HFFc6 (cell line): ENCODE data around the gene SUV39H1. TPM values are rescaled to one million over a fixed set of nuclear protein-coding genes. Genes with fewer than 3 reads are reported as not detected.
"Not testable (repeated sequence)": the region's sequence is repeated elsewhere in the genome, so short reads cannot be mapped to it uniquely, and the experiment has no call there.

Source experiments
- DNase-seq: peaks from one replicate; pipeline ENCODE4 v3.0.0-alpha.2; 2018
- H3K27ac Mint-ChIP-seq: 2 replicates; pipeline ENCODE4 v1.8.0; 2020; ENCODE audit warnings: mild to moderate bottlenecking, mixed read lengths
- H3K27me3 Mint-ChIP-seq: 2 replicates; pipeline ENCODE4 v1.8.0; 2021; ENCODE audit warnings: mild to moderate bottlenecking, moderate library complexity, mixed read lengths; ENCODE audit not compliant: insufficient read depth
- H3K36me3 Mint-ChIP-seq: 2 replicates; pipeline ENCODE4 v1.8.0; 2021; ENCODE audit warnings: low read depth, mixed read lengths
- H3K4me1 Mint-ChIP-seq: 2 replicates; pipeline ENCODE4 v1.8.0; 2020; ENCODE audit warnings: low read depth, mixed read lengths
- H3K4me3 Mint-ChIP-seq: 2 replicates; pipeline ENCODE4 v1.8.0; 2020; ENCODE audit warnings: mild to moderate bottlenecking, moderate library complexity, mixed read lengths
- H3K9me3 Mint-ChIP-seq: 2 replicates; pipeline ENCODE4 v1.8.0; 2020; ENCODE audit warnings: mild to moderate bottlenecking, mixed read lengths
- long read RNA-seq: library from polyadenylated mRNA; unstranded; transcript quantifications from one replicate; pipeline ENCODE4 v2.0.0, GENCODE V29; 2019
- total RNA-seq, 6 experiments: library from RNA; stranded (reverse); fragmentation: NEBNext Ultra II Directional; extraction: Animal tissue kit (Norgen Biotek cat#: 25700); gene quantifications; 2 replicates in 1 of 6; 3 replicates in 5 of 6; pipeline ENCODE4 v1.2.3, GENCODE V29; 2021
- TF ChIP-seq, protein P1 (sequence below): fragments of 200-600 bp; sonication (generic); IDR thresholded peaks from 2 replicates; pipeline ENCODE4 v1.5.0; 2021; ENCODE audit warnings: antibody characterized with exemption, mild to moderate bottlenecking

The SUV39H1 gene, protein sequence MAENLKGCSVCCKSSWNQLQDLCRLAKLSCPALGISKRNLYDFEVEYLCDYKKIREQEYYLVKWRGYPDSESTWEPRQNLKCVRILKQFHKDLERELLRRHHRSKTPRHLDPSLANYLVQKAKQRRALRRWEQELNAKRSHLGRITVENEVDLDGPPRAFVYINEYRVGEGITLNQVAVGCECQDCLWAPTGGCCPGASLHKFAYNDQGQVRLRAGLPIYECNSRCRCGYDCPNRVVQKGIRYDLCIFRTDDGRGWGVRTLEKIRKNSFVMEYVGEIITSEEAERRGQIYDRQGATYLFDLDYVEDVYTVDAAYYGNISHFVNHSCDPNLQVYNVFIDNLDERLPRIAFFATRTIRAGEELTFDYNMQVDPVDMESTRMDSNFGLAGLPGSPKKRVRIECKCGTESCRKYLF
- total RNA-seq: 10 to 100 TPM in 4 of 6 experiments, 1 to 10 TPM in 2; 6.9 to 12.0 (median 11.4) TPM
- long read RNA-seq, partial matches to known transcripts: 0 of 4 reads
- long read RNA-seq, other reads (novel, unspliced or antisense): 1 of 4 reads

DNA sequence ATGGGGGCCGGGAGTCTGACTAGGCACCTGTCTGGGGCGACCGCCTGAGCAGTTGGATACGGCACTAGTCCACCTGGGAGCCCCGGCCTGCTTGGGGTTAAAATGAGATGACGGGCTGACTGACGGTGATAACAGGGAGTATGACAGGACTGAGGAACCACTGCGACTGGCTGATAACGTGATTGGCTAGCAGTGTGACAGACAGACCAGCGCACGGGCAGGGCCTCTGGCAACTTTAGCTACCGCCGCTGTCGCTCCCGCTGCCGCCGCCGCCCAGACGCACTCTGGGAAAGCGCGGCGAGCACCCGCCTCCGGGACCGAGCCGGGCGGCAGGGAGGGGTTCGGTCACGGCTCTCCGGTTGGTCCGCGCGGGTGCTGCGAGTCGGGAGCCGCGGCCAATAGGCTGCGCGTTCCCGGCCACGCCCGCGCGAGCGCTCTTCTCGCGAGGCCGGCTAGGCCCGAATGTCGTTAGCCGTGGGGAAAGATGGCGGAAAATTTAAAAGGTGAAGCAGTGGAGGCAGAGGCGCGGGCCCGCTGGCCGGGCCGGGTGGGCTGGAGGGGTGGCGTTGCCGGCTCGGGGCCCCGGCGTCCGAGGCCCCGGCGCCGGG is at the start of gene SUV39H1:
SUV39H1 (plus strand) TSS at position 434 of the 608 bp plus-strand sequence; CDS start at position 485, 51 bp downstream.
- TF ChIP-seq, protein P1, sequence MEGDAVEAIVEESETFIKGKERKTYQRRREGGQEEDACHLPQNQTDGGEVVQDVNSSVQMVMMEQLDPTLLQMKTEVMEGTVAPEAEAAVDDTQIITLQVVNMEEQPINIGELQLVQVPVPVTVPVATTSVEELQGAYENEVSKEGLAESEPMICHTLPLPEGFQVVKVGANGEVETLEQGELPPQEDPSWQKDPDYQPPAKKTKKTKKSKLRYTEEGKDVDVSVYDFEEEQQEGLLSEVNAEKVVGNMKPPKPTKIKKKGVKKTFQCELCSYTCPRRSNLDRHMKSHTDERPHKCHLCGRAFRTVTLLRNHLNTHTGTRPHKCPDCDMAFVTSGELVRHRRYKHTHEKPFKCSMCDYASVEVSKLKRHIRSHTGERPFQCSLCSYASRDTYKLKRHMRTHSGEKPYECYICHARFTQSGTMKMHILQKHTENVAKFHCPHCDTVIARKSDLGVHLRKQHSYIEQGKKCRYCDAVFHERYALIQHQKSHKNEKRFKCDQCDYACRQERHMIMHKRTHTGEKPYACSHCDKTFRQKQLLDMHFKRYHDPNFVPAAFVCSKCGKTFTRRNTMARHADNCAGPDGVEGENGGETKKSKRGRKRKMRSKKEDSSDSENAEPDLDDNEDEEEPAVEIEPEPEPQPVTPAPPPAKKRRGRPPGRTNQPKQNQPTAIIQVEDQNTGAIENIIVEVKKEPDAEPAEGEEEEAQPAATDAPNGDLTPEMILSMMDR: no peak
- Mint-ChIP-seq H3K4me1 (peaks cover 26% of the 10 kb centered on the region), H3K27me3 (no peaks in the 10 kb centered on the region; the same call in 1 of the 2 replicates), H3K4me3 (peak within 1 kb of the TSS; percentile 94), H3K27ac (peak within 1 kb of the TSS; percentile 92), H3K36me3 (peaks cover 5% of the 10 kb centered on the region; the same call in 1 of the 2 replicates), H3K9me3 (no peaks in the 10 kb centered on the region)
- peak; percentile 82 for DNase-seq

DNA sequence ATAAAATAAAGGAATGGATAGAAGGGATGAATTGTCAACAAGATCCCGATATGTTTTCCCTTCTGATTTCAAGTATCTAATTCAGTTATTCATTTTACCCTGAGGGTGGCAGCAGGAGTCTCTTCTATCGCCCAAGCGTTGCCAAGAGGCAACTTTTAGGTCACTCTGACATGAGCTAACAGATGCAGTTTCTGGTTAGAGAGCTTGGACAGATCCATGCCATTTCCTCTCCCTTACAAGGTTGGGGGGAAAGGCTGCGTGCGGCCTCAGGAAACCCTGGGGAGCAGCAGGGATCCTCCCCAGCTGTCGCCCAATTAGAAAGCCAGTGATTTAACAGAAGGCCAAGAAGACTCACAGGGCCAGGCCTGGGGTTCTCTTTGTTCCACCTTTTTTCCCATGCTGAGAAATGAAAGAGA is 48.2 kb upstream of the SUV39H1 start:
- H3K36me3 Mint-ChIP-seq: no peaks in the 10 kb centered on the region
- H3K27me3 Mint-ChIP-seq: no peaks in the 10 kb centered on the region
- H3K9me3 Mint-ChIP-seq: no peaks in the 10 kb centered on the region
- H3K4me1 Mint-ChIP-seq: peaks cover 6% of the 10 kb centered on the region; the same call in 1 of the 2 replicates
- no peak overlapping the region for H3K4me3 Mint-ChIP-seq
- H3K27ac Mint-ChIP-seq: no peak overlapping the region; the same call in 1 of the 2 replicates
- TF ChIP-seq, protein P1: peak; percentile 50
- DNase-seq: peak; percentile 44

DNA sequence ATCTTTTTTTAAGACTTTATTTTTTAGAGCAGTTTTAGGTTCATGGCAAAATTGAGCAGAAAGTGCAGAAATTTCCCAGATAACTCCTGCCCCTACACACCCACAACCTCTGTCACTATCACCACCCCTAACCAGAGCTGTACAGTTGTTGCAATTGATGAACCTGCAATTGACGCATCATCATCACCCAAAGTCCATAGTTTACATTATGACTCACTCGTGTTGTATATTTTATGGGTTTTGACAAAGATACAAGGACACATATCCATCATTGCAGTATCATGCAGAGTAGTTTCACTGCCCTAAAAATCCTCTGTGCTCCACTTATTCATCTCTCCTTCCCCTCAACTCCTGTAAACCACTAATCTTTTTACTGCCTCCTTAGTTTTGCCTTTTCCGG is 47.4 kb upstream of the SUV39H1 start:
- Mint-ChIP-seq H3K4me1 (peaks cover 6% of the 10 kb centered on the region; the same call in 1 of the 2 replicates), H3K36me3 (no peaks in the 10 kb centered on the region), H3K9me3 (no peaks in the 10 kb centered on the region), H3K27me3 (peaks cover 6% of the 10 kb centered on the region; the same call in 1 of the 2 replicates), H3K27ac (no peak overlapping the region), H3K4me3 (no peak overlapping the region)
- DNase-seq: no peak
- TF ChIP-seq, protein P1: no peak

DNA sequence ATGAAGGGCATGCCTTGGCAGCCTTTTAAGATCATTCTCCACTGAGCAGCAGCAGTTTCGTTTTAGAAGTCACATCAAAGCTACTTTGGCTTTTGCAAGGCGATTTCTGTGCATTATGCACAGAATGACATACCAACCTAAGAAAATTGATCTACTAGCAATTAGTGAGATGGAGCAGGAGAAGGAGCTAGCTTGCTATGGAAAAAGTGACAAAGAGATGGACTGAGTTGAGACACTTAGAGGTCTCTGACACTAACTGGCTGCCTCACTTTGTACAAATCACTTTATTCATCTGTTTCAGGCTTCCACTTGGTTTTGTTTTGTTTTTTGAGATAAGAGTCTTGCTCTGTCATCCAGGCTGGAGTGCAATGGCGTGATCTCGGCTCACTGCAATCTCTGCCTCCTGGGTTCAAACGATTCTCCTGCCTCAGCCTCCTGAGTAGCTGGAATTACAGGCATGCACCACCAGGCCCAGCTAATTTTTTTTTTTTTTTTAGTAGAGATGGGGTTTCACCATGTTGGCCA is 44.4 kb upstream of the SUV39H1 start:
- not testable (repeated sequence) for H3K27ac Mint-ChIP-seq, H3K4me1 Mint-ChIP-seq, H3K36me3 Mint-ChIP-seq, H3K4me3 Mint-ChIP-seq, DNase-seq, H3K9me3 Mint-ChIP-seq
- peaks cover 13% of the 10 kb centered on the region for H3K27me3 Mint-ChIP-seq

DNA sequence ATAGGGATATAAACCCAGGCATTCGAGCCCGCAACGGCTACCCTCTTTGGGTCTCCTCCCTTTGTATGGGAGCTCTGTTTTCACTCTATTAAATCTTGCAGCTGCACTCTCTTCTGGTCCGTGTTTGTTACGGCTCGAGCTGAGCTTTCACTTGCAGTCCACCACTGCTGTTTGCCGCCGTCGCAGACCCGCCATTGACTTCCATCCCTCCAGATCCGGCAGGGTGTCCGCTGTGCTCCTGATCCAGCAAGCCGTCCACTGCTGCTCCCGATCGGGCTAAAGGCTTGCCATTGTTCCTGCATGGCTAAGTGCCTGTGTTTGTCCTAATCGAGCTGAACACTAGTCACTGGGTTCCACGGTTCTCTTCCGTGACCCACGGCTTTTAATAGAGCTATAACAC is 41.8 kb upstream of the SUV39H1 start:
- not testable (repeated sequence) for H3K27ac Mint-ChIP-seq, H3K4me1 Mint-ChIP-seq, DNase-seq

DNA sequence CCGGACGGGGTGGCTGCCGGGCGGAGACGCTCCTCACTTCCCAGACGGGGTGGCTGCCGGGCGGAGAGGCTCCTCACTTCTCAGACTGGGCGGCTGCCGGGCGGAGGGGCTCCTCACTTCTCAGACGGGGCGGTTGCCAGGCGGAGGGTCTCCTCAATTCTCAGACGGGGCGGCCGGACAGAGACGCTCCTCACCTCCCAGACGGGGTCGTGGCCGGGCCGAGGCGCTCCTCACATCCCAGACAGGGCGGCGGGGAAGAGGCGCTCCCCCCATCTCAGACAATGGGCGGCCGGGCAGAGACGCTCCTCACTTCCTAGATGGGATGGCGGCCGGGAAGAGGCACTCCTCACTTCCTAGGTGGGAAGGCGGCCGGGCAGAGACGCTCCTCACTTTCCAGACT is 36.8 kb upstream of the SUV39H1 start:
- DNase-seq, H3K4me3 Mint-ChIP-seq, H3K9me3 Mint-ChIP-seq, H3K27ac Mint-ChIP-seq, H3K36me3 Mint-ChIP-seq, H3K27me3 Mint-ChIP-seq, H3K4me1 Mint-ChIP-seq: not testable (repeated sequence)

More for the DNA sequence above, 41.8 kb upstream of the SUV39H1 start:
- H3K36me3 Mint-ChIP-seq, H3K9me3 Mint-ChIP-seq: not testable (repeated sequence)
- Mint-ChIP-seq H3K27me3 (peaks cover 13% of the 10 kb centered on the region), H3K4me3 (peak overlapping the region; percentile 30; the same call in 1 of the 2 replicates)
